ENCODE results near the gene VWA1.
A peak's percentile ranks its signal among the peaks of the same experiment; 100 is the strongest.

Gene VWA1

DNA sequence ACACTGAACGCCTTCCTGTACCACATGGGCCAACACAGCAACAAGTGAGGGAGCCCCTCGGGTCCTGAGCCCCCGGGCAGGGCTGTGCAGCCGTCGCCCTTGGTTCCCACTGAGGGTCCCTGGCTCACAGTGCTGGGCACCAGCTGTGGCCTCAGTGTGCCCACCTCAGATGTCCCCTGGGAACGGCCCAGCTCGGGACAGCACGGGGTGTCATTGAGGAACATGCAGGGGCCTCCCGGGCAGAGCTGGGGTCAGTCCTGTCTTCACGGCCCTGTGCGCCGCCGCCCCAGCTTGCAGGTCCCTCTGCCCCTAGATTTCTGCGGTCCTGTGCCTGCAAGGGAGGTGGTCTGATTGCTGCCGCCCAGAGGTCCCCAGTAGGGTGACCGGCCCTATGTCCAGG, 53.7 kb downstream of the VWA1 start:
- in situ Hi-C loops (cut with MboI; ENCODE audit: low pct_unique_long_range_greater_than_20kb, low sequenced_read_pairs, unreplicated experiment) = no loop called here
- TF ChIP-seq, protein P1, sequence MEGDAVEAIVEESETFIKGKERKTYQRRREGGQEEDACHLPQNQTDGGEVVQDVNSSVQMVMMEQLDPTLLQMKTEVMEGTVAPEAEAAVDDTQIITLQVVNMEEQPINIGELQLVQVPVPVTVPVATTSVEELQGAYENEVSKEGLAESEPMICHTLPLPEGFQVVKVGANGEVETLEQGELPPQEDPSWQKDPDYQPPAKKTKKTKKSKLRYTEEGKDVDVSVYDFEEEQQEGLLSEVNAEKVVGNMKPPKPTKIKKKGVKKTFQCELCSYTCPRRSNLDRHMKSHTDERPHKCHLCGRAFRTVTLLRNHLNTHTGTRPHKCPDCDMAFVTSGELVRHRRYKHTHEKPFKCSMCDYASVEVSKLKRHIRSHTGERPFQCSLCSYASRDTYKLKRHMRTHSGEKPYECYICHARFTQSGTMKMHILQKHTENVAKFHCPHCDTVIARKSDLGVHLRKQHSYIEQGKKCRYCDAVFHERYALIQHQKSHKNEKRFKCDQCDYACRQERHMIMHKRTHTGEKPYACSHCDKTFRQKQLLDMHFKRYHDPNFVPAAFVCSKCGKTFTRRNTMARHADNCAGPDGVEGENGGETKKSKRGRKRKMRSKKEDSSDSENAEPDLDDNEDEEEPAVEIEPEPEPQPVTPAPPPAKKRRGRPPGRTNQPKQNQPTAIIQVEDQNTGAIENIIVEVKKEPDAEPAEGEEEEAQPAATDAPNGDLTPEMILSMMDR (IDR thresholded peaks at IDR 0.05; ENCODE audit: extremely low read depth, insufficient read depth, missing control alignments) = no peak
- no peak for DNase-seq (ENCODE audit: low spot score)

DNA sequence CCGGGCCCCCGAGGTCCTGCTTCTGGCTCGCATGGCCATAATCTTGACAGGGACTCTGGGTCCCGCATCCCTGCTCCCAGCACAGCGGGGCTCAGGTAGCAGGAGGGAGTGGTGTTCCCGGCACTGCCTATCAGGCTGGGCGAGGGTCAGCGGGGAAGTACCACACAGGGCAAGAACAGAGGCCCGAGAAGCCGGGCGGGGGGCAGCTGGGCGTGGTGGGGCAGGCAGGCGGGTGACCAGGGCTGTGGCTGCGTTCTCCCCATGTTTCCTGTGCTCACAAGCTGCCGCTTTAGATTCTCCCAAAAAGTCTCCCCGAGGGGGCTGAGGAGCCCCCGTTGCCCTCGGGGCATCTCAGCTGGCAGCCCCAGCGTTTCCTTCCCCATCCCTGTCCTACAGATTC, 54.4 kb downstream of the VWA1 start:
- no peak for DNase-seq (ENCODE audit: low spot score)
- in situ Hi-C loops (cut with MboI; ENCODE audit: low pct_unique_long_range_greater_than_20kb, low sequenced_read_pairs, unreplicated experiment) = no loop called here
- TF ChIP-seq, protein P1 (IDR thresholded peaks at IDR 0.05; ENCODE audit: extremely low read depth, insufficient read depth, missing control alignments) = no peak

DNA sequence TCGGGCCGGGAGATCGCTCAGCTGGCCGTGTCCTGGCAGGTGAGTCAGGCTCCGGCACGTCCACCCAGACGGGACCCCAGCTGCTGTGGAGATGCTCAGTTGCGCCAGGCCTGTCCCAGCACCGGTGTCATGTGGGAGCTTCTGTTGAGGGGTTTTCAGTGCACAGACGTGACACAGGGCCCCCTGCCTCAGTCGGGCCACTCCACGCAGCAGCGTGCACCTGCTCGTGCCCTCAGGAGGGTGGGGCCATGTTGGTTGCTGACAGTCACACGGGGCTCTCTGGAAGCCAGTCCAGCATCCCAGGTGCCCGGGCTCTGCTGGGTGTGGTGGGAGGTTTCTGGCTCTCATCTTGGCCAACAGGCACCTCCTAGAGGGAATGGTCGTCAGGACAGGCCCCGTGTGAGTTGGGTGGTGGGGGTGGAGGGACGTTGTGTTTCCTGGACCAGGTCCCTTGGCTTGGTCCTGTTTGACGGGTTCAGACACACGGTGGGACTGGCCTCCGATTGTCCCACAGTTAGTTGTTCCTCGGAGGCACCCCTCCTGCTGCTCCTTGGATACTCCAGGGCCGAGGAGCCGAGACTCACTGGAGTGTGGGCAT, 55.2 kb downstream of the VWA1 start:
- TF ChIP-seq, protein P1 (IDR thresholded peaks at IDR 0.05; ENCODE audit: extremely low read depth, insufficient read depth, missing control alignments) = no peak
- DNase-seq (ENCODE audit: low spot score) = peak; percentile 12
- in situ Hi-C loops (cut with MboI; ENCODE audit: low pct_unique_long_range_greater_than_20kb, low sequenced_read_pairs, unreplicated experiment) = no loop called here

DNA sequence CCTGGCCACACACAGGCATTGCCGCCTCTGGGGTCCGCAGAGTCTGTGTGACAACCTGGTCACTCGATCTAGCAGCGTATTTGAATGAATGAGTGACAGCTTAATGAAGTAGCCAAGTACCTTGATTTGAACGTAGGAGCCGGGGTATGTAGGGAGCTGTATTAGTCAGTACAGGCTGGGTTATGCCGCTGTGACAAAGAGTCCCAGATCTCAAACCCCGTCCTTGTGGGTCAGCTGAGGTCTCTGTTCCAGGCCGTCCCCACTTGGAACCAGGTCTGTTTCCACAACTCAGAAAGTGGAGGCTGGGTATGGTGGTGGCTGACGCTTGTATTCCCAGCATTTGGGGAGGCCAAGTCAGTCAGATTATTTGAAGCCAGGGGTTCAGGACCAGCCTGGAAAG, 56.1 kb downstream of the VWA1 start:
- DNase-seq (ENCODE audit: low spot score) = no peak
- in situ Hi-C loops (cut with MboI; ENCODE audit: low pct_unique_long_range_greater_than_20kb, low sequenced_read_pairs, unreplicated experiment) = no loop called here
- TF ChIP-seq, protein P1 (IDR thresholded peaks at IDR 0.05; ENCODE audit: extremely low read depth, insufficient read depth, missing control alignments) = no peak

Data from GM13977 (cell line).